ENCODE results near the gene CTNNA3. TPM values are rescaled to one million over a fixed set of nuclear protein-coding genes. Genes with fewer than 3 reads are reported as not detected.

CTNNA3 gene
- total RNA-seq, 1 experiment from 2014 or later, result 0.32 TPM

- Histone ChIP-seq H3K27me3 (ENCODE audit: insufficient read depth, low read length) (no peaks in the 10 kb centered on the region), H4K20me1 (ENCODE audit: insufficient read depth) (no peaks in the 10 kb centered on the region), H3K9ac (ENCODE audit: low read length) (no peak overlapping the region), H3K36me3 (ENCODE audit: control insufficient read depth in 1 of 2, insufficient read depth in 2 of 2, low read length in 2 of 2) (no peaks in the 10 kb centered on the region), H3K27ac (ENCODE audit: low read depth, low read length) (no peak overlapping the region), H3K9me3 (ENCODE audit: control insufficient read depth in 1 of 2, insufficient read depth in 1 of 2, low read depth in 1 of 2, low read length in 2 of 2) (no peaks in the 10 kb centered on the region), H3K79me2 (ENCODE audit: insufficient read depth, low read length) (no peaks in the 10 kb centered on the region), H3K4me1 (ENCODE audit: control insufficient read depth in 1 of 2, insufficient read depth in 2 of 2, low read length in 2 of 2) (no peaks in the 10 kb centered on the region), H2AFZ (ENCODE audit: low read depth, low read length, poor library complexity, severe bottlenecking) (no peak overlapping the region), H3K9me2 (ENCODE audit: insufficient read depth) (no peaks in the 10 kb centered on the region), H3K4me3 (replicated peaks in 1 of 2; ENCODE audit: low read depth in 1 of 2, low read length in 2 of 2) (no peak overlapping the region), H3K4me2 (ENCODE audit: low read length) (no peak overlapping the region)
- ATAC-seq (no peak), DNase-seq (ENCODE audit: low read depth, low spot score) (no peak)
- ChIA-PET POLR2A (no interaction called here), CTCF (no interaction called here), RAD21 (ENCODE audit: low non-redundant PET in 1 of 2, low total read pairs in 2 of 2, uncharacterized antibody in 2 of 2, unreplicated experiment in 2 of 2) (no interaction called here)
- intact Hi-C loops (cut with micrococcal nuclease), result no loop called here
- BruUV-seq (replicated peaks), result no TSS peak
- TF ChIP-seq ELF1 (IDR thresholded peaks at IDR 0.05; ENCODE audit: borderline replicate concordance, low read depth), result no peak
- no peak for TF ChIP-seq ZFX (IDR thresholded peaks at IDR 0.05)
- no peak for TF ChIP-seq EGR1 (IDR thresholded peaks at IDR 0.05; ENCODE audit: low read depth)
- TF ChIP-seq JUND (IDR thresholded peaks at IDR 0.05), result no peak
- no peak for TF ChIP-seq CEBPB (IDR thresholded peaks at IDR 0.05; ENCODE audit: low read depth)
- TF ChIP-seq CBX3 (IDR thresholded peaks at IDR 0.05; ENCODE audit: low read depth), result no peak
- TF ChIP-seq ZNF274 (IDR thresholded peaks at IDR 0.05; ENCODE audit: low read depth, low read length), result no peak
- TF ChIP-seq TCF7L2 (IDR thresholded peaks at IDR 0.05; ENCODE audit: borderline replicate concordance, extremely low read depth, insufficient read depth, insufficient read length), result no peak
- TF ChIP-seq FOSL1 (IDR thresholded peaks at IDR 0.05; ENCODE audit: low read depth), result no peak
- TF ChIP-seq MAX (IDR thresholded peaks at IDR 0.05), result no peak
- no peak for TF ChIP-seq ATF3 (IDR thresholded peaks at IDR 0.05)
- TF ChIP-seq REST (IDR thresholded peaks at IDR 0.05; ENCODE audit: low read depth), result no peak
- no peak for TF ChIP-seq EZH2phosphoT487 (IDR thresholded peaks at IDR 0.05; ENCODE audit: borderline replicate concordance)
- no peak for TF ChIP-seq SP1 (IDR thresholded peaks at IDR 0.05; ENCODE audit: low read depth)
- TF ChIP-seq SRF (IDR thresholded peaks at IDR 0.05; ENCODE audit: low read depth), result no peak
- TF ChIP-seq SIN3A (IDR thresholded peaks at IDR 0.05; ENCODE audit: low read depth), result no peak
- no peak for TF ChIP-seq POLR2A (IDR thresholded peaks at IDR 0.05; ENCODE audit: borderline replicate concordance, extremely low read depth, insufficient read depth, insufficient read length)
- TF ChIP-seq POLR2AphosphoS5 (IDR thresholded peaks at IDR 0.05; ENCODE audit: low read depth, low read length), result no peak
- no peak for TF ChIP-seq RAD21 (IDR thresholded peaks at IDR 0.05; ENCODE audit: low read depth)
Measured at GRCh38 chr10:67088036-67088435, 608.0 kb downstream of the CTNNA3 start.
